ENCODE data around the gene ST3GAL6.

GRCh38 chr3:98765721-98766120 is 2.6 kb downstream of the ST3GAL6 start:
- TF ChIP-seq CTCF (IDR thresholded peaks at IDR 0.05): no peak
- no peak for TF ChIP-seq POLR2A (IDR thresholded peaks at IDR 0.05)
- no peak for TF ChIP-seq EP300 (IDR thresholded peaks at IDR 0.05)
- no peak for TF ChIP-seq POLR2AphosphoS5 (IDR thresholded peaks at IDR 0.05)
